ENCODE measurements around the gene ZNF410. TPM values are rescaled to one million over a fixed set of nuclear protein-coding genes. Genes with fewer than 3 reads are reported as not detected.

The ZNF410 gene
- total RNA-seq, 1 experiment from 2014 or later = 69.4 TPM

DNA sequence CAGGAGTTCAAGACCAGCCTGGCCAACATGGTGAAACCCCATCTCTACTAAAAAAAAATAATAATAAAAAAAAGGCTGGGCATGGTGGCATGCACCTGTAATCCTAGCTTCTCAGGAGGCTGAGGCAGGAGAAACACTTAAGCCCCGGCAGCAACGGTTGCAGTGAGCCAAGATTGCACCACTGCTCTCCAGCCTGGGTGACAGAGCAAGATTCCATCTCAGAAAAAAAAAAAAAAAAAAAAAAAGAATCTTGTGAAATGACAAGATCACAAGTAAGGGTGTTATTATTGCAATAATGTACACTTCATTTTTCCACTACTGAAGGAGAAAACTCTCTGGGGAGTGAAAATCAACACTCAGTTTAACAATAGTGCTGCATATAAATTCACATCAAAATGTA is 43.8 kb upstream of the ZNF410 start:
- TF ChIP-seq CTCF (conservative IDR thresholded peaks at IDR 0.05; ENCODE audit: low read depth, low read length) (no peak), EZH2 (IDR thresholded peaks at IDR 0.05; ENCODE audit: borderline replicate concordance, low read depth, low read length, poor library complexity, severe bottlenecking) (no peak)
- intact Hi-C loops (cut with micrococcal nuclease; ENCODE audit: unreplicated experiment) = no loop called here
- BruUV-seq (replicated peaks) = no TSS peak
- no peaks in the 10 kb centered on the region for H3K36me3 ChIP-seq (ENCODE audit: insufficient read depth, low read length, poor library complexity, severe bottlenecking)
- DNase-seq (ENCODE audit: low spot score) = no peak
- no peaks in the 10 kb centered on the region for H3K4me1 ChIP-seq (ENCODE audit: insufficient read depth, low read length, poor library complexity, severe bottlenecking)
- no peaks in the 10 kb centered on the region for H3K9me3 ChIP-seq (ENCODE audit: low read depth, low read length, poor library complexity, severe bottlenecking)
- CTCF ChIA-PET = no interaction called here
- POLR2A ChIA-PET (ENCODE audit: low non-redundant PET) = no interaction called here
- no peak overlapping the region for H3K27ac ChIP-seq (ENCODE audit: low read depth, low read length, poor library complexity, severe bottlenecking)
- H3K27me3 ChIP-seq (replicated peaks; ENCODE audit: insufficient read depth, low read depth, low read length, poor library complexity) = no peaks in the 10 kb centered on the region
- no peak overlapping the region for H3K4me3 ChIP-seq (ENCODE audit: low read depth, low read length, poor library complexity, severe bottlenecking)

DNA sequence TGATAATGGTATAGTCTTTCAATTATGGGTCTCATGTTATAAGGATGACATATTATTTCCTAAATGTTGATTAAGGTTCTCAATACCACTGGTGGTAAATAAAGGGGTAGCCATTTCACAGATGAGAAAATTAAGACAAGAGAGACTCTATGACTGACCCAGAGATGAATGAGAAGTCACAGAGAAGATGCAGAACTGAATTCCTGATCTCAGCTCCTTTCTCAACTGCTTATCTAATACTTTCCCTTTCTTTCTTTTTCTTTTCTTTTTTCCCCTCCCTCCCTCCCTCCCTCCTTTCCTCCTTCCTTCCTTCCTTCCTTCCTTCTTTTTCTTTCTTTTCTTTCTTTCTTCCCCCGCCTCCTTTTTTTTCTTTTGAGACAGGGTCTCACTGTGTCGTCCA is 43.4 kb upstream of the ZNF410 start:
- Histone ChIP-seq H3K27ac (ENCODE audit: low read depth, low read length, poor library complexity, severe bottlenecking) (no peak overlapping the region), H3K27me3 (replicated peaks; ENCODE audit: insufficient read depth, low read depth, low read length, poor library complexity) (no peaks in the 10 kb centered on the region), H3K36me3 (ENCODE audit: insufficient read depth, low read length, poor library complexity, severe bottlenecking) (no peaks in the 10 kb centered on the region), H3K9me3 (ENCODE audit: low read depth, low read length, poor library complexity, severe bottlenecking) (no peaks in the 10 kb centered on the region), H3K4me1 (ENCODE audit: insufficient read depth, low read length, poor library complexity, severe bottlenecking) (no peaks in the 10 kb centered on the region), H3K4me3 (ENCODE audit: low read depth, low read length, poor library complexity, severe bottlenecking) (no peak overlapping the region)
- DNase-seq (ENCODE audit: low spot score) = no peak
- no TSS peak for BruUV-seq (replicated peaks)
- intact Hi-C loops (cut with micrococcal nuclease; ENCODE audit: unreplicated experiment) = no loop called here
- no peak for TF ChIP-seq CTCF (conservative IDR thresholded peaks at IDR 0.05; ENCODE audit: low read depth, low read length)
- TF ChIP-seq EZH2 (IDR thresholded peaks at IDR 0.05; ENCODE audit: borderline replicate concordance, low read depth, low read length, poor library complexity, severe bottlenecking) = no peak
- POLR2A ChIA-PET (ENCODE audit: low non-redundant PET) = interaction anchor here (0.5 kb wide), 1 partner anchor 129 kb away, joined by 3 read pairs; no protein-coding TSS in a partner anchor
- CTCF ChIA-PET = no interaction called here

DNA sequence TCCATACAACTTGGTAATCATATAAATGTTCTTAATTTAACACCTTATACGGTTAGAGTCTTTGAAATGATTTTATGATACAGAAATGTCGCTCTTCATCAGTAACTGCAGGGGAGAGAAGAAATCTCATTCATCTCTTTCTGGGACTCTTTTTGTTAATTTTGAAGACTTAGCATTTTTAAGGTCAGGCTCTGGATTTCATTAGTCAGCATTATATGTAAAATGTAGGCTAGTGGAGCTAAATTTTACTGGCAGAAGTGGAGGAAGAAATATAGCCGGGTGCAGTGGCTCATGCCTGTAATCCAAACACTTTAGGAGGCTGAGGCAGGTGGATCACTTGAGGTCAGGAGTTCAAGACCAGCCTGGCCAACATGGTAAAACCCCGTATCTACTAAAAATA is 39.7 kb upstream of the ZNF410 start:
- intact Hi-C loops (cut with micrococcal nuclease; ENCODE audit: unreplicated experiment) = no loop called here
- POLR2A ChIA-PET (ENCODE audit: low non-redundant PET) = interaction anchor here (0.5 kb wide), 1 partner anchor 175 kb away, joined by 5 read pairs; no protein-coding TSS in a partner anchor
- peaks cover 6% of the 10 kb centered on the region for H3K4me1 ChIP-seq (ENCODE audit: insufficient read depth, low read length, poor library complexity, severe bottlenecking)
- no peaks in the 10 kb centered on the region for H3K9me3 ChIP-seq (ENCODE audit: low read depth, low read length, poor library complexity, severe bottlenecking)
- CTCF ChIA-PET = no interaction called here
- TF ChIP-seq CTCF (conservative IDR thresholded peaks at IDR 0.05; ENCODE audit: low read depth, low read length) = no peak
- no peak for TF ChIP-seq EZH2 (IDR thresholded peaks at IDR 0.05; ENCODE audit: borderline replicate concordance, low read depth, low read length, poor library complexity, severe bottlenecking)
- H3K27me3 ChIP-seq (replicated peaks; ENCODE audit: insufficient read depth, low read depth, low read length, poor library complexity) = no peaks in the 10 kb centered on the region
- H3K4me3 ChIP-seq (ENCODE audit: low read depth, low read length, poor library complexity, severe bottlenecking) = no peak overlapping the region
- H3K27ac ChIP-seq (ENCODE audit: low read depth, low read length, poor library complexity, severe bottlenecking) = no peak overlapping the region
- no peak for DNase-seq (ENCODE audit: low spot score)
- no peaks in the 10 kb centered on the region for H3K36me3 ChIP-seq (ENCODE audit: insufficient read depth, low read length, poor library complexity, severe bottlenecking)
- BruUV-seq (replicated peaks) = no TSS peak

Measured in A673 (cell line).